HEK293 (cell line): Measurements from ENCODE around the gene GRB10.

ENCODE experiments used
- CTCF ChIA-PET: fragments of 350-600 bp; formaldehyde crosslinking; extraction: SDS; loops from one replicate; lab custom pipeline; 2021; ENCODE audit warnings: antibody characterized with exemption; lab: Yijun Ruan, JAX
- POLR2A ChIA-PET: fragments of 300-600 bp; formaldehyde crosslinking; extraction: SDS; loops from one replicate; lab custom pipeline; 2020; ENCODE audit warnings: antibody characterized with exemption, inconsistent platforms; lab: Yijun Ruan, JAX
- H3K27ac ChIP-seq: fragments of 200-500 bp; sonication (Bioruptor generic); 2 replicates; pipeline ENCODE4 v1.5.1; 2014; ENCODE audit warnings: low read depth, low read length, control low read depth, inconsistent platforms; ENCODE audit errors: extremely low read depth
- H3K36me3 ChIP-seq, 2 experiments: fragments of 200-500 bp in 1 of 2; sonication (Bioruptor generic) in 1 of 2; 1 replicate in 1 of 2; 2 replicates in 1 of 2; pipeline ENCODE4 v1.5.1; 2014 to 2017; ENCODE audit warnings: inconsistent platforms in 2 of 2, low read length in 2 of 2; ENCODE audit not compliant: control insufficient read depth in 2 of 2, insufficient read depth in 1 of 2
- H3K4me1 ChIP-seq: fragments of 200-500 bp; sonication (Bioruptor generic); 2 replicates; pipeline ENCODE4 v1.5.1; 2014; ENCODE audit warnings: mild to moderate bottlenecking, low read length, inconsistent platforms; ENCODE audit not compliant: control insufficient read depth, insufficient read depth
- H3K4me3 ChIP-seq: 2 replicates; pipeline ENCODE4 v1.5.1; 2011; ENCODE audit warnings: low read depth, mild to moderate bottlenecking, control low read depth, low read length, moderate library complexity
- H3K9me3 ChIP-seq: fragments of 200-500 bp; sonication (Bioruptor generic); 2 replicates; pipeline ENCODE4 v1.5.1; 2014; ENCODE audit warnings: low read depth, low read length, inconsistent platforms; ENCODE audit not compliant: control insufficient read depth, insufficient read depth
- IKZF3 ChIP-seq: fragments of 450-650 bp; IDR thresholded peaks from 2 replicates; pipeline ENCODE4 v1.5.0; 2018; ENCODE audit warnings: missing biosample characterization, mild to moderate bottlenecking, missing genetic modification characterization, moderate library complexity
- KLF1 ChIP-seq: fragments of 450-650 bp; formaldehyde crosslinking; IDR thresholded peaks from 2 replicates; pipeline ENCODE4 v1.5.1; 2016; ENCODE audit warnings: missing biosample characterization, missing genetic modification characterization
- MEIS1 ChIP-seq: sonication (generic); formaldehyde crosslinking; IDR thresholded peaks from 2 replicates; pipeline ENCODE4 v1.8.1; 2022; ENCODE audit warnings: missing genetic modification reagents, mild to moderate bottlenecking, borderline replicate concordance
- SCRT1 ChIP-seq: fragments of 450-650 bp; formaldehyde crosslinking; IDR thresholded peaks from 2 replicates; pipeline ENCODE4 v1.5.1; 2016; ENCODE audit warnings: missing biosample characterization, missing genetic modification characterization, borderline replicate concordance
- ZBTB20 ChIP-seq: fragments of 450-650 bp; formaldehyde crosslinking; IDR thresholded peaks from 2 replicates; pipeline ENCODE4 v1.5.1; 2016; ENCODE audit warnings: missing biosample characterization, missing genetic modification characterization
- ZNF138 ChIP-seq: fragments of 450-650 bp; formaldehyde crosslinking; IDR thresholded peaks from 2 replicates; pipeline ENCODE4 v1.5.1; 2016; ENCODE audit warnings: missing biosample characterization, missing genetic modification characterization, borderline replicate concordance
- ZNF202 ChIP-seq: fragments of 450-650 bp; formaldehyde crosslinking; IDR thresholded peaks from 2 replicates; pipeline ENCODE4 v1.5.1; 2016; ENCODE audit warnings: missing biosample characterization, missing genetic modification characterization, borderline replicate concordance
- ZNF223 ChIP-seq: fragments of 450-650 bp; formaldehyde crosslinking; IDR thresholded peaks from 2 replicates; pipeline ENCODE4 v1.5.1; 2016; ENCODE audit warnings: missing biosample characterization, missing genetic modification characterization
- ZNF266 ChIP-seq: fragments of 450-650 bp; formaldehyde crosslinking; IDR thresholded peaks from 2 replicates; pipeline ENCODE4 v1.5.1; 2016; ENCODE audit warnings: missing biosample characterization, missing genetic modification characterization, low read depth
- ZNF311 ChIP-seq: fragments of 450-650 bp; formaldehyde crosslinking; IDR thresholded peaks from 2 replicates; pipeline ENCODE4 v1.5.1; 2017; ENCODE audit warnings: missing biosample characterization, missing genetic modification characterization, borderline replicate concordance
- ZNF558 ChIP-seq: fragments of 450-650 bp; formaldehyde crosslinking; IDR thresholded peaks from 2 replicates; pipeline ENCODE4 v1.5.1; 2016; ENCODE audit warnings: missing biosample characterization, missing genetic modification characterization
- ZNF560 ChIP-seq: fragments of 450-650 bp; formaldehyde crosslinking; IDR thresholded peaks from 2 replicates; pipeline ENCODE4 v1.5.1; 2017; ENCODE audit warnings: missing biosample characterization, missing genetic modification characterization, borderline replicate concordance
- ZNF623 ChIP-seq: fragments of 450-650 bp; formaldehyde crosslinking; IDR thresholded peaks from 2 replicates; pipeline ENCODE4 v1.5.1; 2016; ENCODE audit warnings: missing biosample characterization, missing genetic modification characterization
- ZNF670 ChIP-seq: fragments of 450-650 bp; formaldehyde crosslinking; IDR thresholded peaks from 2 replicates; pipeline ENCODE4 v1.5.1; 2016; ENCODE audit warnings: missing biosample characterization, missing genetic modification characterization, low read depth
- ZNF747 ChIP-seq: fragments of 450-650 bp; formaldehyde crosslinking; IDR thresholded peaks from 2 replicates; pipeline ENCODE4 v1.5.1; 2016; ENCODE audit warnings: missing biosample characterization, missing genetic modification characterization
- ZNF791 ChIP-seq: fragments of 450-650 bp; formaldehyde crosslinking; IDR thresholded peaks from 2 replicates; pipeline ENCODE4 v1.5.1; 2016; ENCODE audit warnings: missing biosample characterization, missing genetic modification characterization
- ZNF792 ChIP-seq: fragments of 450-650 bp; formaldehyde crosslinking; IDR thresholded peaks from 2 replicates; pipeline ENCODE4 v1.5.1; 2016; ENCODE audit warnings: missing biosample characterization, missing genetic modification characterization
- TF ChIP-seq, protein P1 (sequence below): fragments of 450-650 bp; formaldehyde crosslinking; IDR thresholded peaks from 2 replicates; pipeline ENCODE4 v1.5.1; 2017; ENCODE audit warnings: missing biosample characterization, mild to moderate bottlenecking, missing genetic modification characterization, moderate library complexity
- TF ChIP-seq, protein P2 (sequence below): fragments of 450-650 bp; formaldehyde crosslinking; IDR thresholded peaks from 2 replicates; pipeline ENCODE4 v1.5.1; 2016; ENCODE audit warnings: missing biosample characterization, missing genetic modification characterization
- TF ChIP-seq, protein P3 (sequence below): fragments of 450-650 bp; formaldehyde crosslinking; IDR thresholded peaks from 2 replicates; pipeline ENCODE4 v1.5.1; 2017; ENCODE audit warnings: missing biosample characterization, missing genetic modification characterization
- TF ChIP-seq, protein P4 (sequence below): fragments of 450-650 bp; formaldehyde crosslinking; IDR thresholded peaks from 2 replicates; pipeline ENCODE4 v1.5.1; 2016; ENCODE audit warnings: missing biosample characterization, missing genetic modification characterization
- TF ChIP-seq, protein P5 (sequence below): fragments of 450-650 bp; formaldehyde crosslinking; IDR thresholded peaks from 2 replicates; pipeline ENCODE4 v1.5.1; 2017; ENCODE audit warnings: missing biosample characterization, missing genetic modification characterization
- TF ChIP-seq, protein P6 (sequence below): IDR thresholded peaks from 2 replicates; pipeline ENCODE4 v1.6.1; 2011; ENCODE audit warnings: mild to moderate bottlenecking, low read depth, low read length, borderline replicate concordance

The GRB10 gene

DNA sequence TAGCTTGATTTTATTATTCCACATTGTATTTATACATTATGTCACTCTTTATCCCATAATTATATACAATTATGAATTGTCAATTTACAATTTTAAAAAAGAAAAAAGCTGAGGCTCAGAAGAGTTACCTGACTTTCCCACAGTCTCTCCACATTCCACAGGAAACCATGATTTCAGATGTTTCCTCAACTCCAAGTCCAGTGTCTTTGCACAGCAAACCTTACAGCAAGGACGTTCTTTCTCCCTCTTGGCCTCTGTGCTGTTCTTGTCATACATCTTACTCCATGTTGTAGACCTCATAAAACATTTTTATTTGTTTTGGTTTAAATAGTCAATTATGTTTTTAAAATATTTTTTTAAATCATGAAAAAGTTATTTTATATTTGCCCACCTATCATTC, 34.9 kb upstream of the GRB10 start:
- CTCF ChIA-PET = no interaction called here
- TF ChIP-seq ZNF311 (tag by site-specific recombination) = no peak
- TF ChIP-seq ZBTB20 = no peak
- TF ChIP-seq ZNF791 (tag by site-specific recombination) = no peak
- TF ChIP-seq, protein P1, sequence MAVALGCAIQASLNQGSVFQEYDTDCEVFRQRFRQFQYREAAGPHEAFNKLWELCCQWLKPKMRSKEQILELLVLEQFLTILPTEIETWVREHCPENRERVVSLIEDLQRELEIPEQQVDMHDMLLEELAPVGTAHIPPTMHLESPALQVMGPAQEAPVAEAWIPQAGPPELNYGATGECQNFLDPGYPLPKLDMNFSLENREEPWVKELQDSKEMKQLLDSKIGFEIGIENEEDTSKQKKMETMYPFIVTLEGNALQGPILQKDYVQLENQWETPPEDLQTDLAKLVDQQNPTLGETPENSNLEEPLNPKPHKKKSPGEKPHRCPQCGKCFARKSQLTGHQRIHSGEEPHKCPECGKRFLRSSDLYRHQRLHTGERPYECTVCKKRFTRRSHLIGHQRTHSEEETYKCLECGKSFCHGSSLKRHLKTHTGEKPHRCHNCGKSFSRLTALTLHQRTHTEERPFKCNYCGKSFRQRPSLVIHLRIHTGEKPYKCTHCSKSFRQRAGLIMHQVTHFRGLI (tag by site-specific recombination) = no peak
- TF ChIP-seq ZNF202 (tag by site-specific recombination) = no peak
- no peak for TF ChIP-seq SCRT1
- TF ChIP-seq ZNF623 (tag by site-specific recombination) = no peak
- Histone ChIP-seq H3K27ac (no peak overlapping the region), H3K4me3 (no peak overlapping the region), H3K9me3 (no peaks in the 10 kb centered on the region), H3K4me1 (peaks cover 14% of the 10 kb centered on the region), H3K36me3 (no peaks in the 10 kb centered on the region)
- POLR2A ChIA-PET = interaction anchor here (0.6 kb wide), 1 partner anchor 38 kb away, joined by 3 read pairs; no protein-coding TSS in a partner anchor

DNA sequence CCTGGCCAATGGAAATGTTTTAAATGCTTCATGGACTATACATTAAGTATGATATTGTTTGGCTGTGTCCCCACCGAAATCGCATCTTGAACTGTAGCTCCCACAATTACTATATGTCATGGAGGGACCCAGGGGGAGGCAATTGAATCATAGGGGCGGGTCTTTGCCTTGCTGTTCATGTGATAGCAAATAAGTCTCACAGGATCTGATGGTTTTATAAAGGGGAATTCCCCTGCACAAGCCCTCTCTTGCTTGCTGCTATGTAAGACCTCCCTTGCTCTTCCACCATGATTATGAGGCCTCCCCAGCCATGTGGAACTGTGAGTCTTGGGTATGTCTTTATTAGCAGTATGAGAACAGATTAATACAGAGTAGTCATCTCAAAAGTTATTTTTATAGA, 32.4 kb upstream of the GRB10 start:
- TF ChIP-seq ZNF670 (no peak), IKZF3 (tag by site-specific recombination) (no peak), ZNF558 (tag by site-specific recombination) (no peak)
- TF ChIP-seq, protein P2, sequence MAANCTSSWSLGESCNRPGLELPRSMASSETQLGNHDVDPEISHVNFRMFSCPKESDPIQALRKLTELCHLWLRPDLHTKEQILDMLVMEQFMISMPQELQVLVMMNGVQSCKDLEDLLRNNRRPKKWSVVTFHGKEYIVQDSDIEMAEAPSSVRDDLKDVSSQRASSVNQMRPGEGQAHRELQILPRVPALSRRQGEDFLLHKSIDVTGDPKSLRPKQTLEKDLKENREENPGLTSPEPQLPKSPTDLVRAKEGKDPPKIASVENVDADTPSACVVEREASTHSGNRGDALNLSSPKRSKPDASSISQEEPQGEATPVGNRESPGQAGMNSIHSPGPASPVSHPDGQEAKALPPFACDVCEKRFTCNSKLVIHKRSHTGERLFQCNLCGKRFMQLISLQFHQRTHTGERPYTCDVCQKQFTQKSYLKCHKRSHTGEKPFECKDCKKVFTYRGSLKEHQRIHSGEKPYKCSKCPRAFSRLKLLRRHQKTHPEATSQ = no peak
- TF ChIP-seq, protein P3, sequence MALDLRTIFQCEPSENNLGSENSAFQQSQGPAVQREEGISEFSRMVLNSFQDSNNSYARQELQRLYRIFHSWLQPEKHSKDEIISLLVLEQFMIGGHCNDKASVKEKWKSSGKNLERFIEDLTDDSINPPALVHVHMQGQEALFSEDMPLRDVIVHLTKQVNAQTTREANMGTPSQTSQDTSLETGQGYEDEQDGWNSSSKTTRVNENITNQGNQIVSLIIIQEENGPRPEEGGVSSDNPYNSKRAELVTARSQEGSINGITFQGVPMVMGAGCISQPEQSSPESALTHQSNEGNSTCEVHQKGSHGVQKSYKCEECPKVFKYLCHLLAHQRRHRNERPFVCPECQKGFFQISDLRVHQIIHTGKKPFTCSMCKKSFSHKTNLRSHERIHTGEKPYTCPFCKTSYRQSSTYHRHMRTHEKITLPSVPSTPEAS (tag by site-specific recombination) = no peak
- TF ChIP-seq, all 188 proteins: peak for 0
- POLR2A ChIA-PET = no interaction called here
- CTCF ChIA-PET = no interaction called here
- Histone ChIP-seq H3K4me3 (no peak overlapping the region), H3K9me3 (no peaks in the 10 kb centered on the region), H3K27ac (no peak overlapping the region), H3K36me3 (no peaks in the 10 kb centered on the region), H3K4me1 (no peaks in the 10 kb centered on the region; the same call in 1 of the 2 replicates)

DNA sequence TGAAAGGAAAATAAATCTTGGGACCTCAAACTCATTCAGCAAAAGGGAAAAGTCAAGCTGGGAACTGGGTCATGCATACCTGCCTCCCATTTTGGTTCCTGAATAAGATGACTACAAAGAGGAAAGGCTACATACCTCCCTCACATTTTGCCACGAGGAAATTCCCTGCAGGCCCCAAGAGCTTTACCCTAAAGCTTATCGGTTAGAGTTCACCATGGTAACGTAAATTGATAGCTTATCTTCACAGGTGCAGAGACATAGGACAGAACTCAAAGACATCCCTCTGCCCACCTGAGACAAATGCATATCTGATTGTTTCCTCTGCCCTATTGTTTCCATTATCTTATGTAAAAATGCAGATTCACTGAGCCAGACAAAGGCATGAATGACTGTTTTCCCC, 31.5 kb upstream of the GRB10 start:
- POLR2A ChIA-PET = no interaction called here
- TF ChIP-seq, protein P4, sequence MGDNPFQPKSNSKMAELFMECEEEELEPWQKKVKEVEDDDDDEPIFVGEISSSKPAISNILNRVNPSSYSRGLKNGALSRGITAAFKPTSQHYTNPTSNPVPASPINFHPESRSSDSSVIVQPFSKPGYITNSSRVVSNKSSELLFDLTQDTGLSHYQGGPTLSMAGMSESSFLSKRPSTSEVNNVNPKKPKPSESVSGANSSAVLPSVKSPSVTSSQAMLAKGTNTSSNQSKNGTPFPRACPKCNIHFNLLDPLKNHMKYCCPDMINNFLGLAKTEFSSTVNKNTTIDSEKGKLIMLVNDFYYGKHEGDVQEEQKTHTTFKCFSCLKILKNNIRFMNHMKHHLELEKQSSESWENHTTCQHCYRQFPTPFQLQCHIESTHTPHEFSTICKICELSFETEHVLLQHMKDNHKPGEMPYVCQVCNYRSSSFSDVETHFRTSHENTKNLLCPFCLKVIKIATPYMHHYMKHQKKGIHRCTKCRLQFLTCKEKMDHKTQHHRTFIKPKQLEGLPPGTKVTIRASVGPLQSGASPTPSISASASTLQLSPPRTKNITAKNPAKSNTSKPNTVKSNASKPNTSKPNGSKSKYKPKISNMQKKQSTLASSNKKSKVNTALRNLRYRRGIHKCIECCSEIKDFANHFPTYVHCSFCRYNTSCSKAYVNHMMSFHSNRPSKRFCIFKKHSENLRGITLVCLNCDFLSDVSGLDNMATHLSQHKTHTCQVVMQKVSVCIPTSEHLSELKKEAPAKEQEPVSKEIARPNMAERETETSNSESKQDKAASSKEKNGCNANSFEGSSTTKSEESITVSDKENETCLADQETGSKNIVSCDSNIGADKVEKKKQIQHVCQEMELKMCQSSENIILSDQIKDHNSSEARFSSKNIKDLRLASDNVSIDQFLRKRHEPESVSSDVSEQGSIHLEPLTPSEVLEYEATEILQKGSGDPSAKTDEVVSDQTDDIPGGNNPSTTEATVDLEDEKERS (tag by site-specific recombination) = no peak
- TF ChIP-seq ZNF266 (tag by site-specific recombination) (no peak), ZNF138 (tag by site-specific recombination) (no peak), MEIS1 (CRISPR knock-in tag) (no peak), ZNF560 (no peak), ZNF792 (no peak), ZNF747 (tag by site-specific recombination) (no peak), ZNF223 (tag by site-specific recombination) (no peak), KLF1 (tag by site-specific recombination) (no peak)
- TF ChIP-seq, protein P5, sequence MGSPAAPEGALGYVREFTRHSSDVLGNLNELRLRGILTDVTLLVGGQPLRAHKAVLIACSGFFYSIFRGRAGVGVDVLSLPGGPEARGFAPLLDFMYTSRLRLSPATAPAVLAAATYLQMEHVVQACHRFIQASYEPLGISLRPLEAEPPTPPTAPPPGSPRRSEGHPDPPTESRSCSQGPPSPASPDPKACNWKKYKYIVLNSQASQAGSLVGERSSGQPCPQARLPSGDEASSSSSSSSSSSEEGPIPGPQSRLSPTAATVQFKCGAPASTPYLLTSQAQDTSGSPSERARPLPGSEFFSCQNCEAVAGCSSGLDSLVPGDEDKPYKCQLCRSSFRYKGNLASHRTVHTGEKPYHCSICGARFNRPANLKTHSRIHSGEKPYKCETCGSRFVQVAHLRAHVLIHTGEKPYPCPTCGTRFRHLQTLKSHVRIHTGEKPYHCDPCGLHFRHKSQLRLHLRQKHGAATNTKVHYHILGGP = no peak
- TF ChIP-seq, protein P6, sequence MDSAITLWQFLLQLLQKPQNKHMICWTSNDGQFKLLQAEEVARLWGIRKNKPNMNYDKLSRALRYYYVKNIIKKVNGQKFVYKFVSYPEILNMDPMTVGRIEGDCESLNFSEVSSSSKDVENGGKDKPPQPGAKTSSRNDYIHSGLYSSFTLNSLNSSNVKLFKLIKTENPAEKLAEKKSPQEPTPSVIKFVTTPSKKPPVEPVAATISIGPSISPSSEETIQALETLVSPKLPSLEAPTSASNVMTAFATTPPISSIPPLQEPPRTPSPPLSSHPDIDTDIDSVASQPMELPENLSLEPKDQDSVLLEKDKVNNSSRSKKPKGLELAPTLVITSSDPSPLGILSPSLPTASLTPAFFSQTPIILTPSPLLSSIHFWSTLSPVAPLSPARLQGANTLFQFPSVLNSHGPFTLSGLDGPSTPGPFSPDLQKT = no peak

More for the DNA sequence above, 31.5 kb upstream of the GRB10 start:
- no peaks in the 10 kb centered on the region for H3K36me3 ChIP-seq
- no peak overlapping the region for H3K27ac ChIP-seq
- H3K4me1 ChIP-seq = no peaks in the 10 kb centered on the region; the same call in 1 of the 2 replicates
- H3K4me3 ChIP-seq = no peak overlapping the region
- CTCF ChIA-PET = interaction anchor here (0.7 kb wide), 1 partner anchor 14 kb away, joined by 3 read pairs; no protein-coding TSS in a partner anchor
- no peaks in the 10 kb centered on the region for H3K9me3 ChIP-seq
